Mucosa of descending colon (tissue), 3 donors: ENCODE results near the gene AHRR. TPM values are rescaled to one million over a fixed set of nuclear protein-coding genes. Genes with fewer than 3 reads are reported as not detected.

Source experiments
- ATAC-seq: fragments of 200-7000 bp; cut with Tn5 transposase; one replicate; pipeline ENCODE4 v1.9.1; 2020; ENCODE audit warnings: mild to moderate bottlenecking, moderate library complexity
- DNase-seq, 3 donors: peaks; one replicate each; pipeline ENCODE4 v3.0.0-alpha.2; 2020
- H3K36me3 ChIP-seq: fragments of 200-600 bp; one replicate; pipeline ENCODE4 v1.8.0; 2021; ENCODE audit warnings: low read depth, mild to moderate bottlenecking
- H3K4me1 ChIP-seq: fragments of 200-600 bp; one replicate; pipeline ENCODE4 v1.8.0; 2021; ENCODE audit warnings: low read depth, mild to moderate bottlenecking
- H3K4me3 ChIP-seq: fragments of 200-600 bp; one replicate; pipeline ENCODE4 v1.8.0; 2021; ENCODE audit warnings: mild to moderate bottlenecking
- H3K9me3 ChIP-seq: fragments of 200-600 bp; one replicate; pipeline ENCODE4 v1.8.0; 2021; ENCODE audit warnings: mild to moderate bottlenecking
- intact Hi-C, 2 donors: fragments of 100-400 bp; cut with DNase I in 1 of 2; cut with micrococcal nuclease in 1 of 2; formaldehyde crosslinking; loops; one replicate each; pipeline versions ENCODE4 v1.11.0 to v1.11.1; 2022; cut with DNase I, micrococcal nuclease
- total RNA-seq, 3 donors: library from RNA; stranded (reverse); fragmentation: NEBNext Ultra II Directional in 2 of 3; extraction: Animal tissue kit (Norgen Biotek cat#: 25700) in 2 of 3; gene quantifications; one replicate each; pipeline versions ENCODE4 v1.2.1 to v1.2.4, GENCODE V29; 2021 to 2023
- TF ChIP-seq, protein P1 (sequence below): fragments of 200-600 bp; IDR thresholded peaks from one replicate; pipeline ENCODE4 v1.8.0; 2022; ENCODE audit warnings: antibody characterized with exemption, mild to moderate bottlenecking
- donor health status: DM: no; HTN: no; CAD: no; lungs with moderate emphysema.
- donor health status: DM: no; HTN: no; CAD: no.
- donor health status: DM: no; HTN: yes; CAD: no.

Gene AHRR
- total RNA-seq, 3 donors from 2014 or later, result 2.0 to 3.2 (median 2.3) TPM

GRCh38 chr5:355958-356357, 34.4 kb downstream of the AHRR start:
- no peaks in the 10 kb centered on the region for H3K4me1 ChIP-seq
- no peaks in the 10 kb centered on the region for H3K9me3 ChIP-seq
- H3K4me3 ChIP-seq, result no peak overlapping the region
- ATAC-seq (no peak), DNase-seq (no peak)
- TF ChIP-seq, protein P1, sequence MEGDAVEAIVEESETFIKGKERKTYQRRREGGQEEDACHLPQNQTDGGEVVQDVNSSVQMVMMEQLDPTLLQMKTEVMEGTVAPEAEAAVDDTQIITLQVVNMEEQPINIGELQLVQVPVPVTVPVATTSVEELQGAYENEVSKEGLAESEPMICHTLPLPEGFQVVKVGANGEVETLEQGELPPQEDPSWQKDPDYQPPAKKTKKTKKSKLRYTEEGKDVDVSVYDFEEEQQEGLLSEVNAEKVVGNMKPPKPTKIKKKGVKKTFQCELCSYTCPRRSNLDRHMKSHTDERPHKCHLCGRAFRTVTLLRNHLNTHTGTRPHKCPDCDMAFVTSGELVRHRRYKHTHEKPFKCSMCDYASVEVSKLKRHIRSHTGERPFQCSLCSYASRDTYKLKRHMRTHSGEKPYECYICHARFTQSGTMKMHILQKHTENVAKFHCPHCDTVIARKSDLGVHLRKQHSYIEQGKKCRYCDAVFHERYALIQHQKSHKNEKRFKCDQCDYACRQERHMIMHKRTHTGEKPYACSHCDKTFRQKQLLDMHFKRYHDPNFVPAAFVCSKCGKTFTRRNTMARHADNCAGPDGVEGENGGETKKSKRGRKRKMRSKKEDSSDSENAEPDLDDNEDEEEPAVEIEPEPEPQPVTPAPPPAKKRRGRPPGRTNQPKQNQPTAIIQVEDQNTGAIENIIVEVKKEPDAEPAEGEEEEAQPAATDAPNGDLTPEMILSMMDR, result no peak
- intact Hi-C loops, result no loop called here
- no peaks in the 10 kb centered on the region for H3K36me3 ChIP-seq

DNA sequence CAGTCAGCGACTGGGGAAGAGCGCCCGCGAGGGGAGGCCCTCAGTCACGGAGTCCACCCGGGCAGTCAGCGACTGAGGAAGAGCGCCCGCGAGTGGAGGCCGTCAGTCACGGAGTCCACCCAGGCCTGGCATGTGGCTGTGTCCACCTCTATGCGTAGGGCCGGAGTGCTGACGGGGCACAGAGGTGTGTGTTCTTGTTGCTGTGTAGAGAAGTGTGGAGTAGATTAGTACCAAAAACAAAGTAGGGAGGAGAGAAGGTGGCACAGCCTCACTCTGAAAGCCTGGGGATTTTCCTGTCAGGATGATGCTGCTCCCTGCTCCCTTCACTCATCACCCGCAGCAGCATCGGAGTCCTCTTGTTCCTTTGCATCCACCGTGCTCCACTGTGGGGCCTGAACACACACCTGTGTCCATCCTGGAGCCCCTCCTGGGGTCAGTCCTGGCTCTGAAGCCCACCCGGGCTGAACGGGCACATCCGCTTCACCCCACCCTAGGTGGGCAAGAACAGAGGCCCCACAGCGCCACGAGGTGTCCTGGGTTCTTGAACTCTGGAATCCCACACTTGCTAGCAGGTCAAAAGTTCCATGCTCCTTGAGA, 37.9 kb downstream of the AHRR start:
- Histone ChIP-seq H3K4me3 (no peak overlapping the region), H3K9me3 (no peaks in the 10 kb centered on the region), H3K36me3 (no peaks in the 10 kb centered on the region), H3K4me1 (no peaks in the 10 kb centered on the region)
- DNase-seq (peak in 1 of 3 donors; percentile 38), ATAC-seq (no peak)
- TF ChIP-seq, protein P1, result no peak
- intact Hi-C loops, result no loop called here

DNA sequence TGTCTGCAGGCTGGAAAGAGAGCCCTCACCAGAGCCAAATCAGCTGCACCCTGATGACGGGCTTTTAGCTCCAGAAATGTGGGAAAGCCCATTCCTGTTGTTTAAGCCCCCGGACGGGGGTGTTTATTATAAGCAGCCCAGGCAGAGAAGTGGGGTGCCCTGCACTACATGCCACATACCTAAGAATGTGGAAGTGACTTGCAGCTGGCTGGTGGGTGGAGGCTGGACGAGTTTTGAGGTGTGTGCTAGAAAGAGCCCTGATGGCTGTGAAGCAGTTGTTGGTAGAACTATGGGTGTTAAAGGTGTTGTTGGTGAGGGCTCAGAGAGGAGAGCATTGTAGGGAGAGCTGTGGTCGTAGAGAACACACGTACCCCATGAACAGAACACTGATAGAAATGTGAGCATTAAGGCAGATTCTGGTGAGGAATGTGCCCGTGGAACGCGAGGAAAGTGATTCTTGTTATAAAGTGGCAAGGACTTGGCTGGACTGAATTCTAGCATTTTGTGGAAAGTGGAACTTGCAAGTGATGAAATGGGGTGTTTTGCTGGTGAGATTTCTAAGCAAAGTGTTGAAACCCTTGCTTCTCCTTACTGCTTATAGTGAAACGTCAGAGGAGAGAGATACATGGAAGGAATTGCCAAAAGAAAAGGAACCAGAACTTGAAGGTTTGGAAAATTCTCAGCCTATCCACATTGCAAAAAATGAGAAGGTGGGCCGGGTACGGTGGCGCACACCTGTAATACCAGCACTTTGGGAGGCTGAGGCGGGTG, 38.9 kb downstream of the AHRR start:
- DNase-seq (no peak), ATAC-seq (no peak)
- TF ChIP-seq, protein P1, result no peak
- Histone ChIP-seq H3K36me3 (no peaks in the 10 kb centered on the region), H3K9me3 (no peaks in the 10 kb centered on the region), H3K4me3 (no peak overlapping the region), H3K4me1 (no peaks in the 10 kb centered on the region)
- intact Hi-C loops, result no loop called here

DNA sequence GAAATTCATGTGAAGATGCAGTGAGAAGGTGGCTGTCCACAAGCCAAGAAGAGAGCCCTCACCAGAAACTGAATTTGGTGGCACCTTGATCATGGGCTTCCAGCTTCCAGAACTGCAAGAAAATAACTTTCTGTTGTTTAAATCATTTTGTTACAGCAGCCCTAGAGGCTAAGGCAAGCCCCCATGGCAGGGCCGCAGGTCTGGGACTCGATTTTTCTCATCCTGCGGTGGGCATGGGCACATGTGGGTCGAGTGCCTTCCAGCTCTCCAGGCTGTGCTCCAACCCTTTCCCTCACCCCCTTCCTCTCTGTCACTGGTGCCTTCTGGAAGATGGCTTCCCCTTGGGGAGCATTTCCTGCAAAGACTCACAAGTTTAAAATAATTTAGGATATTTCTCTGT, 40.7 kb downstream of the AHRR start:
- H3K9me3 ChIP-seq, result no peaks in the 10 kb centered on the region
- ATAC-seq (no peak), DNase-seq (no peak)
- no peaks in the 10 kb centered on the region for H3K36me3 ChIP-seq
- intact Hi-C loops, result no loop called here
- no peak overlapping the region for H3K4me3 ChIP-seq
- no peaks in the 10 kb centered on the region for H3K4me1 ChIP-seq
- TF ChIP-seq, protein P1, result no peak

GRCh38 chr5:362978-363765, 41.7 kb downstream of the AHRR start:
- DNase-seq (no peak), ATAC-seq (no peak)
- Histone ChIP-seq H3K36me3 (no peaks in the 10 kb centered on the region), H3K9me3 (no peaks in the 10 kb centered on the region), H3K4me3 (no peak overlapping the region), H3K4me1 (no peaks in the 10 kb centered on the region)
- TF ChIP-seq, protein P1, result no peak
- intact Hi-C loops, result no loop called here
